Activated CD4-positive, alpha-beta T cell treated with anti-CD3 and anti-CD28 coated beads, Interleukin-2, amount 50 U/mL, for 4 hours (primary cell): ENCODE results near the gene TAPBP.

Experiments
- DNase-seq, 2 experiments: peaks; one replicate each; pipeline ENCODE4 v3.0.0-alpha.2; 2020

The TAPBP gene

GRCh38 chr6:33318426-33319073 lies 4.7 kb upstream of the TAPBP start:
- DNase-seq = no peak

- DNase-seq = peak; percentile 93 to 94
These were observed 4.0 kb upstream of the TAPBP start, which contains the start of gene ZBTB22 for GRCh38 chr6:33317669-33318425. Gene ZBTB22, minus strand, starts transcription at chr6:33317744. Its CDS starts 828 bp downstream, at chr6:33316916.

- DNase-seq = no peak
These were observed 3.5 kb upstream of the TAPBP start for GRCh38 chr6:33317419-33317668.

DNA sequence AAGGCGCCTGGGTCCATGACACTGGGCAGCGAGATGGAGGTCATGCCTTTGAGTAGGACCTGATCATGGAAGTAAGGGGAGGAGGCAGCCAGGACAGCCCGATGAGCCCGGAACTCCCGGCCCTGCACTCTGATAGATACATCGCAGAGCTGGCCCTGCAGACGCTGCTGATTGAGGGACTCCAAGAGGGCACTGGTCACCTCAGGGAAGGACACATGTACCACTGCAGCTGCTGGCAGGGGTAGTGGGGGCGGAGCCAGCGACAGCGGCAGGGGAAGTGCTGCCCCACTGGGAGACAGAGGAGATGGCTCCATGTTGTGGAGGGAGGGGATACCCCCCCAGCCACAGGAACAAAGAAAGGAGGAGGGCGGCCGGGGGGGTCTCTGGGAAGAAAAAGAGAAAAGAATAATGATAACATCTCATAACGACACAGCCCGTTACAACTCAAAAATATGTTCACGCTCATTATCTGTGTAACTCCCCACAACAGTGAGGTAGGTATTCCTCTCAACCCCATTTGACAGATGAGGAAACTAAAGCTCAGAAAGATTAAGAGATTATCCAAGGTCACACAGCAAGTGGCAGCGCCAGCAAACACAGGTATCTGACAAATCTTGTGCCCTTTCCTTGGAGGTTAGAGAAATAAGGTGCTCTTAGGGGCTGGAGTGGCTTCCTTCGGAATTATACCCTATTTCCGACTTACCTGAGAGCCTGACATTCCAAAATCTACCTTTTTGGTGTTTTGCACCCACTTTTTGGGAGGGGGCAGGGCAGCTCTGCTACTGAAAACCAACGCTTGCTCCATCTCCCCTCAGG lies 2.9 kb upstream of the TAPBP start:
- no peak for DNase-seq

- DNase-seq = no peak
These were observed 2.1 kb upstream of the TAPBP start for GRCh38 chr6:33315793-33316602.

- no peak for DNase-seq
These were observed 1.3 kb upstream of the TAPBP start for GRCh38 chr6:33314943-33315792.

GRCh38 chr6:33314515-33314942 lies 651 bp upstream of the TAPBP start:
- peak; percentile 61 to 65 for DNase-seq

GRCh38 chr6:33313105-33313708 lies 671 bp downstream of the TAPBP start:
- peak; percentile 46 to 51 for DNase-seq

GRCh38 chr6:33312361-33313104 lies 1.3 kb downstream of the TAPBP start:
- DNase-seq = peak; percentile 83 to 86

GRCh38 chr6:33306356-33306755 lies 7.5 kb downstream of the TAPBP start:
- no peak for DNase-seq

DNA sequence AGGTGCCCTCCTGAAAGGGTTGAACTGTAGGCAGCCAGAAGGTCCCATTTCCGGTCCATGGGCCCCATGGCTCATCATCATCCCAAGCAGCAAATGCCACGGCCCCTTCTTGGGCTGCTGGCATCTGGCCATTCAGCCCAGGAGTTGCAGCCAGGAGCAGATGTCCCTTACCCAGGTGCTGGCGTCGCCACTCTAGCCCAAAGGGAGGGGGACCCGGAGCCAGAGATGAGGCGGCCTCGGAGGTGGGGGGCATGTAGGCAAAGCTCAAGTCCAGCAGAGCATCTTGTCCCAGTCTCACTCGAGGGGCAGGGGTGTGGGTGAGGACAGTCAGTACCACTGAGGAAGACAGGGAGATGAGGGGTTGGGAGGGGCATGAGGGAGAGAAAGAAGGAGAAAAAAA lies 8.8 kb downstream of the TAPBP start:
- no peak for DNase-seq

DNA sequence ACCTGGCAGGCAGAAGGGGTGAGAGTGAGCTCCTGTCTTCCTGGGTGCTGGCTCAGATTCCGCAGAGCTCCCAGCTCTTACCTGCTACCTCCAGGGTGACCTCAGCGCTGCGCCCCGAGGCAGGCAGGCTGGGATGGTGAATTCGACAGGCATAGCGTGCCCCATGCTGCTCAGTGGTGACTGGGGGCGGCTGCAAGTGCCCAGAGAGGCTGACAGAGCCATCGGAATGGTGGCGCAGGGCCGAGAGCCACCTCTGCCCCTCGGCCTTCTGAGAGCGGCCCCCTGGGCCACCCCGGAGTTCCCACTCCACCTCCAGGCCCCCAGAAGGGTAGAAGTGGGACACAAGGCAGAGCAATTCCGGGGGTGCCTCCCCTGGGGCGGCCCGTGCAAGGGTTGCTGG lies 9.7 kb downstream of the TAPBP start:
- DNase-seq = no peak

DNA sequence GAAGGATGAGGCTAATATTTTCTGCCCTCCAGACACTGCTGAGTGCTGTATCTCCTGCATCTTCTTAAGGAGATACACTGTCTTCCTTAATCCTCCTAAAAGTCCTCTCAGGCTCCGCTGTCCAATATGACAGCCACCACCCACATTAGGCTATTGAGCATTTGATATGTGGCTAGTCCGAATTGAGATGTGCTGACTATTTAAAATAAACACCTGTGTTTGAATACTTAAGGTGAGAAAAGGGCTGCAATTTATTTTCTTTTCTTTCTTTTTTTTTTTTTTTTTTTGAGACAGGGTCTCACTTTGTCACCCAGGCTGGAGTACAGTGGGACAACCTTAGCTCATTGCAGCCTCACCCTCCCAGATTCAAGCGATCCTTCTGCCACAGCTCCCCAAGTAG lies 12.0 kb downstream of the TAPBP start:
- DNase-seq = no peak

- DNase-seq = peak; percentile 88 to 90
These were observed 14.5 kb downstream of the TAPBP start for GRCh38 chr6:33299237-33299944.

GRCh38 chr6:33298773-33299236 lies 15.1 kb downstream of the TAPBP start, which contains the start of gene RGL2:
Gene RGL2, minus strand, starts transcription at chr6:33298942. Its CDS starts 332 bp downstream, at chr6:33298610.
- peak; percentile 43 to 49 for DNase-seq

GRCh38 chr6:33297956-33298772 lies 15.7 kb downstream of the TAPBP start:
- DNase-seq = peak; percentile 39 to 44

DNA sequence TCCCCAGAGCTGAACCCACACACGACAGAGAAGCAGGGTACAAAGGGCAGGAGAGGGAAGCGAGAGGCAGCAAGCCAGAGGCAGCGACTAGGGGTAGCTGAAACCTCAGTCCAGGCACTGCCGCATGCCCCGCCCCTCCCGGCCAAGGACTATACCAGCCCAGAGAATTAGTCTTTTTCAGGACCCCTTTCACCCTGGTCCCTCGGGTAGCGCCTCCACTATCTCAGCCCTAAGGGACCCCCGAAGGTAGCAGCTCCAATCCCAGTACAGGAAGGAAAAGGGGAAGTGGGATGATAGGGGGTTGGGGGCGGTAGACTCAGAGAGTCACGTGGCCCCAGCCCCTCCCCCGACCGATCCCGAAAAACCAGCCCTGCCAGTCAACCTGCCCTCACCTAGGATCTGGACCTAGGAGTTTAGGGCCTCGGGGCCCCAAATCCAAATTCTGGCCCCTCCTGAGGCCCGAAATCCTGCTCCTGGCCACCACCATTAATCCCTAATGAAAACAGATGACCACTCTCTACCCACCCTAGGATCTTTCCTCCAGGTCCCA lies 16.4 kb downstream of the TAPBP start:
- no peak for DNase-seq

GRCh38 chr6:33296797-33297405 lies 17.0 kb downstream of the TAPBP start:
- DNase-seq = no peak
